Fibroblast of lung (primary cell): ENCODE measurements around the gene TRIP6. TPM values are rescaled to one million over a fixed set of nuclear protein-coding genes. Genes with fewer than 3 reads are reported as not detected.
A peak's percentile ranks its signal among the peaks of the same experiment; 100 is the strongest.

Experiments
- DNase-seq, 2 donors: peaks; one replicate each; pipeline versions ENCODE4 v3.0.0 to v3.0.0-alpha.2; 2010; ENCODE audit warnings: low read depth in 2 of 2
- H2AFZ ChIP-seq: 2 replicates; pipeline ENCODE4 v1.5.1; 2012; ENCODE audit warnings: low read length, control low read depth, inconsistent platforms
- H3K27ac ChIP-seq: 2 replicates; pipeline ENCODE4 v1.5.1; 2011; ENCODE audit warnings: low read length, control low read depth; ENCODE audit not compliant: insufficient read depth
- H3K27me3 ChIP-seq: 2 replicates; pipeline ENCODE4 v1.5.1; 2011; ENCODE audit warnings: mild to moderate bottlenecking, low read length; ENCODE audit not compliant: control insufficient read depth, insufficient read depth
- H3K36me3 ChIP-seq: 2 replicates; pipeline ENCODE4 v1.5.1; 2011; ENCODE audit warnings: low read length; ENCODE audit not compliant: control insufficient read depth, insufficient read depth
- H3K4me1 ChIP-seq: 2 replicates; pipeline ENCODE4 v1.5.1; 2011; ENCODE audit warnings: low read length; ENCODE audit not compliant: control insufficient read depth, insufficient read depth; ENCODE audit errors: extremely low read depth
- H3K4me2 ChIP-seq: 2 replicates; pipeline ENCODE4 v1.5.1; 2011; ENCODE audit warnings: low read length, control low read depth; ENCODE audit not compliant: insufficient read depth; ENCODE audit errors: extremely low read depth
- H3K4me3 ChIP-seq, 4 experiments: fragments of 200-600 bp in 1 of 4; sonication (generic) in 1 of 4; replicated peaks in 1 of 4; 2 replicates each; pipeline ENCODE4 v1.5.1; 2011 to 2016; ENCODE audit warnings: low read length in 4 of 4, low read depth in 3 of 4, mild to moderate bottlenecking in 3 of 4, control low read depth in 2 of 4, inconsistent platforms in 1 of 4, mixed read lengths in 1 of 4; ENCODE audit not compliant: insufficient read depth in 1 of 4; ENCODE audit errors: control extremely low read depth in 1 of 4
- H3K79me2 ChIP-seq: 2 replicates; pipeline ENCODE4 v1.5.1; 2012; ENCODE audit warnings: mild to moderate bottlenecking, low read length, inconsistent platforms; ENCODE audit not compliant: control insufficient read depth, insufficient read depth
- H3K9ac ChIP-seq: 2 replicates; pipeline ENCODE4 v1.5.1; 2011; ENCODE audit warnings: mild to moderate bottlenecking, low read length, control low read depth; ENCODE audit not compliant: insufficient read depth
- H3K9me3 ChIP-seq: 2 replicates; pipeline ENCODE4 v1.5.1; 2012; ENCODE audit warnings: low read depth, low read length; ENCODE audit not compliant: control insufficient read depth, insufficient read depth
- H4K20me1 ChIP-seq: 2 replicates; pipeline ENCODE4 v1.5.1; 2011; ENCODE audit warnings: low read length; ENCODE audit not compliant: control insufficient read depth, insufficient read depth; ENCODE audit errors: extremely low read depth
- EZH2 ChIP-seq: IDR thresholded peaks from 2 replicates; pipeline ENCODE4 v1.5.1; 2012; ENCODE audit warnings: low read length, control low read depth, mild to moderate bottlenecking; ENCODE audit errors: missing control alignments
- polyA minus RNA-seq: library from RNA; depleted of rRNA, polyadenylated mRNA; stranded (reverse); fragments of >200 nt; gene quantifications from 2 replicates; pipeline ENCODE4 v1.2.3, GENCODE V29; 2011; ENCODE audit warnings: low replicate concordance
- polyA plus RNA-seq, 2 donors: library from polyadenylated mRNA; depleted of rRNA in 1 of 2; stranded (reverse) in 1 of 2; unstranded in 1 of 2; fragments of >200 nt; gene quantifications; 2 replicates each; pipeline ENCODE4 v1.2.1, GENCODE V29; 2011 to 2012; ENCODE audit warnings: missing spikeins in 1 of 2
- total RNA-seq: library from RNA; depleted of rRNA; stranded (reverse); fragments of >200 nt; gene quantifications from 2 replicates; pipeline ENCODE4 v1.2.1, GENCODE V29; 2014
- TF ChIP-seq, protein P1 (sequence below), 2 donors: IDR thresholded peaks in 1 of 2; conservative IDR thresholded peaks in 1 of 2; 1 replicate in 1 of 2; 2 replicates in 1 of 2; pipeline ENCODE4 v1.5.1; 2011 to 2012; ENCODE audit warnings: low read length in 2 of 2, control low read depth in 1 of 2, inconsistent platforms in 1 of 2, low read depth in 1 of 2, mild to moderate bottlenecking in 1 of 2

TRIP6 gene, protein sequence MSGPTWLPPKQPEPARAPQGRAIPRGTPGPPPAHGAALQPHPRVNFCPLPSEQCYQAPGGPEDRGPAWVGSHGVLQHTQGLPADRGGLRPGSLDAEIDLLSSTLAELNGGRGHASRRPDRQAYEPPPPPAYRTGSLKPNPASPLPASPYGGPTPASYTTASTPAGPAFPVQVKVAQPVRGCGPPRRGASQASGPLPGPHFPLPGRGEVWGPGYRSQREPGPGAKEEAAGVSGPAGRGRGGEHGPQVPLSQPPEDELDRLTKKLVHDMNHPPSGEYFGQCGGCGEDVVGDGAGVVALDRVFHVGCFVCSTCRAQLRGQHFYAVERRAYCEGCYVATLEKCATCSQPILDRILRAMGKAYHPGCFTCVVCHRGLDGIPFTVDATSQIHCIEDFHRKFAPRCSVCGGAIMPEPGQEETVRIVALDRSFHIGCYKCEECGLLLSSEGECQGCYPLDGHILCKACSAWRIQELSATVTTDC
- 61.9 and 96.1 TPM in 2 replicates for total RNA-seq
- 76.2 and 89.8 TPM in 2 replicates for polyA plus RNA-seq
- 101 and 132 TPM in 2 replicates for polyA plus RNA-seq (2012)
- polyA minus RNA-seq, result 53.6 and 71.9 TPM in 2 replicates

DNA sequence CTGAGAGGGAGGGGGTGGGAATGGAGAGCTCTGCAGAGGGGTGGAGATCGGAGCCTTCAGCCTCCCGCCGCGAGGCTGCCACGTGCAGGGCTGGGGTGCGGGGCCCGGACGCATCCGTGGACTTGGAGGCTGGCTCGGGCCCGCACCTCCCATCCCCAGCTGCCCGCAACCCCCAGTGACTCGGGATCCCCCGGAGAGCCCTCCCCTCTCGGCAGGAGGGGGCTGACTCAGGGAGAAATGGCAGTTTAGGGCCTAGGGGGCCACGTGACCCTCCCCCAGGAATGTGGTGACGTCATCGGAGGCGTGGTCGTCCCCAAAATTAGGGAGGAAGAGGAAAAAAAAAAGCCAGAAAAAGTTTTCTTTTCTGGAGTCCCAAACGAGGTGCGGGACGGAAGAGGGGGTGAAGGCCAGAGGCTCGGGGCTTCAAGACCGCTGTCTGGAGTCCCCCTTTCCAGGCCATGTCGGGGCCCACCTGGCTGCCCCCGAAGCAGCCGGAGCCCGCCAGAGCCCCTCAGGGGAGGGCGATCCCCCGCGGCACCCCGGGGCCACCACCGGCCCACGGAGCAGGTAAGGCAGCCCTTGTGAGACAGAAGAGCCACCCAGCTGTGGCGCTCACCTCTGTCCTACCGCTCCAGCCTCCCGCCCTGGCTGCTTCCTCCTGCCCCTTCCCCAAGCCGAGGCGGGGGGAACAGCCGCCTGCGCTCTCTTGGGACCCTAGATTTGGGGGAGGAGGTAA lies at the start of gene TRIP6:
TRIP6 (plus strand) TSS at position 348 of the 736 bp plus-strand sequence; CDS start at position 459, 111 bp downstream.
- TF ChIP-seq EZH2, result no peak
- TF ChIP-seq, protein P1, sequence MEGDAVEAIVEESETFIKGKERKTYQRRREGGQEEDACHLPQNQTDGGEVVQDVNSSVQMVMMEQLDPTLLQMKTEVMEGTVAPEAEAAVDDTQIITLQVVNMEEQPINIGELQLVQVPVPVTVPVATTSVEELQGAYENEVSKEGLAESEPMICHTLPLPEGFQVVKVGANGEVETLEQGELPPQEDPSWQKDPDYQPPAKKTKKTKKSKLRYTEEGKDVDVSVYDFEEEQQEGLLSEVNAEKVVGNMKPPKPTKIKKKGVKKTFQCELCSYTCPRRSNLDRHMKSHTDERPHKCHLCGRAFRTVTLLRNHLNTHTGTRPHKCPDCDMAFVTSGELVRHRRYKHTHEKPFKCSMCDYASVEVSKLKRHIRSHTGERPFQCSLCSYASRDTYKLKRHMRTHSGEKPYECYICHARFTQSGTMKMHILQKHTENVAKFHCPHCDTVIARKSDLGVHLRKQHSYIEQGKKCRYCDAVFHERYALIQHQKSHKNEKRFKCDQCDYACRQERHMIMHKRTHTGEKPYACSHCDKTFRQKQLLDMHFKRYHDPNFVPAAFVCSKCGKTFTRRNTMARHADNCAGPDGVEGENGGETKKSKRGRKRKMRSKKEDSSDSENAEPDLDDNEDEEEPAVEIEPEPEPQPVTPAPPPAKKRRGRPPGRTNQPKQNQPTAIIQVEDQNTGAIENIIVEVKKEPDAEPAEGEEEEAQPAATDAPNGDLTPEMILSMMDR (conservative IDR thresholded peaks at IDR 0.05 in 1 of 2, IDR thresholded peaks at IDR 0.05 in 1 of 2; ENCODE audit: low read depth in 1 of 2, low read length in 2 of 2), result no peak
- H3K36me3 ChIP-seq, result peaks cover 16% of the 10 kb centered on the region
- H3K4me3 ChIP-seq, result peak within 1 kb of the TSS; percentile 80 to 99 (median 96)
- peaks cover 36% of the 10 kb centered on the region for H3K79me2 ChIP-seq
- peak within 1 kb of the TSS; percentile 91 for H3K4me2 ChIP-seq
- peak; percentile 93 to 94 for DNase-seq
- H3K4me1 ChIP-seq, result peaks cover 6% of the 10 kb centered on the region
- no peaks in the 10 kb centered on the region for H3K27me3 ChIP-seq
- H3K27ac ChIP-seq, result peak within 1 kb of the TSS; percentile 98
- H3K9me3 ChIP-seq, result no peaks in the 10 kb centered on the region
- peak within 1 kb of the TSS; percentile 99 for H3K9ac ChIP-seq
- no peaks in the 10 kb centered on the region for H4K20me1 ChIP-seq
- no peak within 1 kb of the TSS for H2AFZ ChIP-seq

DNA sequence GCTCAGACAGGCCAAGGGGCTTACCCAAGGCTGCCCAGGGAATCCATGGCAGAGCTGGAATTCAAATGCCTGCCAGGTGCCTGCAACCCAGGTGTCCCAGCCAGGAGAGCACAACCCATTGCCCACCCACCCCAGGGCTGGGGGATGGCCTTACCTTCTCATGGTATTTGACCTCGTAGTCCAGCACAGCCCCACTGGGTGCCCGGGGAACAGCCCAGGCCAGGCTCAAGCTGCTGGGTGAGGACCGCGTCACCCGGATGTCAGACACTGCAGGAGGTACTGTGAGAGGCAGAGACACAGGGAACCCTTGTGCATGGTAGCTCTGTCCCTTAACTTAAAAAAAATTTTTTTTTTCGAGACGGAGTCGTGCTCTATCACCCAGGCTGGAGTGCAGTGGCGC lies 48.8 kb upstream of the TRIP6 start:
- TF ChIP-seq, protein P1 (conservative IDR thresholded peaks at IDR 0.05 in 1 of 2, IDR thresholded peaks at IDR 0.05 in 1 of 2; ENCODE audit: low read depth in 1 of 2, low read length in 2 of 2), result no peak
- no peak for TF ChIP-seq EZH2
- H3K4me1 ChIP-seq, result no peaks in the 10 kb centered on the region
- no peak overlapping the region for H3K4me3 ChIP-seq

DNA sequence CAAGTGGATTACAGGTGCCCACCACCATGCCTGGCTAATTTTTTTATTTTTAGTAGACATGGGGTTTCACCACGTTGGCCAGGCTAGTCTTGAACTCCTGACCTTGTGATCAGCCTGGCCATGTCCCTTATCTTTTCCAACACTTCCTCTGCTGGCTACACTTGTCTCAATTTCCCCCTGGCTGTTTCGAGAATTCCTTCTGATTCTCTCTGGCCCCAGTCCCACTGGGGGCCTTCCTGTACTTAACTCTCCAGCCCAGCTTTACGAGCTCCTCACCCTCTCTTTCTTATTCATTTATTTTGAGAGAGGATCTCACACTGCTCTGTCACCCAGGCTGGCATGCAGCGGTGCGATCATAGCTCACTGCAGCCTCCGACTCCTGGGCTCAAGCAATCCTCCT lies 48.4 kb upstream of the TRIP6 start:
- H3K9ac ChIP-seq, result no peak overlapping the region
- H3K36me3 ChIP-seq, result peaks cover 31% of the 10 kb centered on the region

More for the DNA sequence above, 48.8 kb upstream of the TRIP6 start:
- Histone ChIP-seq H3K27ac (no peak overlapping the region), H3K9me3 (no peaks in the 10 kb centered on the region), H3K4me2 (no peak overlapping the region), H2AFZ (no peak overlapping the region), H3K79me2 (no peaks in the 10 kb centered on the region), H4K20me1 (no peaks in the 10 kb centered on the region), H3K9ac (no peak overlapping the region), H3K27me3 (no peaks in the 10 kb centered on the region), H3K36me3 (peaks cover 30% of the 10 kb centered on the region)
- DNase-seq, result no peak

More for the DNA sequence above, 48.4 kb upstream of the TRIP6 start:
- Histone ChIP-seq H3K27ac (no peak overlapping the region), H3K4me2 (no peak overlapping the region), H3K79me2 (peaks cover 3% of the 10 kb centered on the region), H3K27me3 (no peaks in the 10 kb centered on the region), H3K9me3 (no peaks in the 10 kb centered on the region), H3K4me1 (no peaks in the 10 kb centered on the region), H4K20me1 (no peaks in the 10 kb centered on the region), H2AFZ (no peak overlapping the region), H3K4me3 (no peak overlapping the region)
- no peak for DNase-seq
- TF ChIP-seq, protein P1 (conservative IDR thresholded peaks at IDR 0.05 in 1 of 2, IDR thresholded peaks at IDR 0.05 in 1 of 2; ENCODE audit: low read depth in 1 of 2, low read length in 2 of 2), result no peak
- TF ChIP-seq EZH2, result no peak
